Measurements from ENCODE around the gene MFAP1. TPM values are rescaled to one million over a fixed set of nuclear protein-coding genes. Genes with fewer than 3 reads are reported as not detected.
"Not testable (repeated sequence)": the region's sequence is repeated elsewhere in the genome, so short reads cannot be mapped to it uniquely, and the experiment has no call there.

Gene MFAP1
- total RNA-seq, 4 donors from 2014 or later = 13.9 to 18.0 (median 14.4) TPM

- no peak for TF ChIP-seq CTCF (IDR thresholded peaks at IDR 0.05)
- DNase-seq (ENCODE audit: low spot score) (no peak), ATAC-seq (ENCODE audit: low FRiP score) (no peak)
These were observed 35.1 kb upstream of the MFAP1 start for GRCh38 chr15:43859546-43859945.

GRCh38 chr15:43854801-43855200, 30.3 kb upstream of the MFAP1 start:
- DNase-seq (ENCODE audit: low spot score) (no peak), ATAC-seq (ENCODE audit: low FRiP score) (no peak)
- no peak for TF ChIP-seq CTCF (IDR thresholded peaks at IDR 0.05)

GRCh38 chr15:43852607-43853006, 28.1 kb upstream of the MFAP1 start:
- no peak for TF ChIP-seq CTCF (IDR thresholded peaks at IDR 0.05)
- ATAC-seq (ENCODE audit: low FRiP score) (no peak), DNase-seq (ENCODE audit: low spot score) (no peak)

GRCh38 chr15:43851251-43851650, 26.8 kb upstream of the MFAP1 start:
- ATAC-seq (ENCODE audit: low FRiP score) (no peak), DNase-seq (ENCODE audit: low spot score) (no peak)
- no peak for TF ChIP-seq CTCF (IDR thresholded peaks at IDR 0.05)

GRCh38 chr15:43845421-43845820, 20.9 kb upstream of the MFAP1 start:
- no peak for ATAC-seq (ENCODE audit: low FRiP score)
- no peak for DNase-seq (ENCODE audit: low spot score)
- TF ChIP-seq CTCF (IDR thresholded peaks at IDR 0.05) = no peak

- ATAC-seq (ENCODE audit: low FRiP score); DNase-seq (ENCODE audit: low spot score): not testable (repeated sequence)
These were observed 8.0 kb upstream of the MFAP1 start for GRCh38 chr15:43832485-43832884.

GRCh38 chr15:43831519-43832052, 7.1 kb upstream of the MFAP1 start:
- not testable (repeated sequence) for DNase-seq (ENCODE audit: low spot score); ATAC-seq (ENCODE audit: low FRiP score)

GRCh38 chr15:43830691-43831275, 6.3 kb upstream of the MFAP1 start:
- not testable (repeated sequence) for ATAC-seq (ENCODE audit: low FRiP score); DNase-seq (ENCODE audit: low spot score)

GRCh38 chr15:43829951-43830540, 5.6 kb upstream of the MFAP1 start:
- not testable (repeated sequence) for DNase-seq (ENCODE audit: low spot score)

More at GRCh38 chr15:43829951-43830540, 5.6 kb upstream of the MFAP1 start:
- not testable (repeated sequence) for ATAC-seq (ENCODE audit: low FRiP score)
